Fibroblast of peridontal ligament (primary cell): ENCODE data around the gene PRR5.
A peak's percentile ranks its signal among the peaks of the same experiment; 100 is the strongest.

Experiments used
- DNase-seq: peaks from one replicate; pipeline ENCODE4 v3.0.0-alpha.2; 2010; ENCODE audit errors: extremely low read depth

The PRR5 gene

DNA sequence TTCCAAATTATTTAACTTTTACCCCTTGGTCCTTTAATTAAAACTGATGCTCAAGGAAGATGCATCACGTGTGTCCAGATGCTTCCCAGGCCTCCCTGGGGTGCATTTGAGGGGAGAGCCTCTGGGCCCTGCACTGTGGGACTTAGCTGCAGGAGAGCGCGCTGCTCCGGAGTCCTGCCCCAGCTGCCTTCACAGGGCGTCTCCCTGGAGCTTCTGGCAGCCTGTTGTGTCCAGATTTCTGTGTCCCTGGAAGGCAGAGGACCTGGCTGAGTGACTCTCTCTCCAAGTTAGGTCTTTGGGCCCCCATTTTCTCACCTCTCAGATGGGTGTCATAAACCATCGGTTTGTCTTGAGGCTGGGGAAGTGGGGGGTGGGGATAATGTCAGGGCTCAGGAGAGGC is 53.4 kb downstream of the PRR5 start:
- no peak for DNase-seq

DNA sequence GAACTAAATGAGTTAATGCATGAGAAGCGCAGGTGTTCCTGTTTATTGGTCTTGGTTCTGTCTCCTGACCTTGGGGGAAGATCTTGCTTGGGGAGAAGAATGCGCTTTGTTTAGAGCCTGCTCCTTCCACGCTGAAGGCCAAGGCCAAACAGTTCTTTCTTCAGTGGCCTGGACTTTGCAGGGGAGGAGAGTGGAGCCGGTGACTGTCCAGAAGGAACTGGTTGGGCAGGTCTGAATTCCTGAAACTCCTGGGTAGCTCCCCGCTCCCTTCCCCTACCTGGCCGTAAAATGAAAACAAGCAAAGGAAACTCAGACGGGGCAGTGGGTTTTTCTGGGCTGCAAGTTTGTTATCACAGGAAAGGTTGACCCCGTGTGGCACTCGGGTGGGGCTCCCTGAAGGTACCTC is 54.0 kb downstream of the PRR5 start:
- no peak for DNase-seq

GRCh38 chr22:44758344-44758973 is 56.5 kb downstream of the PRR5 start:
- peak; percentile 38 for DNase-seq

DNA sequence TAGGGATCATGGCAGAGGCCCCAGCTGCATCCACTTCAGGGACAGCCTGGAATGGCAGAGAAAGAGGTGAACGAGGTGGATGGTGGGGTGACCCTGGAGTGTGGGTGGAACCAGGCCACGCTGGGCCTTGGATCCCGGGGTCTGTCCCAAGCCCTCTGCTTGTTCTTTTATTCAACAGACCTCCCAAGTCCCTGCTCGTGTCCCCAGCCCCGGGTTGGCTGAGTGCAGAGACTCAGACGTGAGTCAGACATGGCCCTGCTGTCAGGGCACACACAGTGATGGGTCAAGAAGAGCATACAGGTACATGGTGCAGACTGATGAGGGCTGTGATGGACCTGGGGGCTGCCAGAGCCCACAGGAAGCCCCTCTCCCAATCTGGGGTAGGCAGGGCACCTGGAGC is 57.0 kb downstream of the PRR5 start:
- DNase-seq = no peak

DNA sequence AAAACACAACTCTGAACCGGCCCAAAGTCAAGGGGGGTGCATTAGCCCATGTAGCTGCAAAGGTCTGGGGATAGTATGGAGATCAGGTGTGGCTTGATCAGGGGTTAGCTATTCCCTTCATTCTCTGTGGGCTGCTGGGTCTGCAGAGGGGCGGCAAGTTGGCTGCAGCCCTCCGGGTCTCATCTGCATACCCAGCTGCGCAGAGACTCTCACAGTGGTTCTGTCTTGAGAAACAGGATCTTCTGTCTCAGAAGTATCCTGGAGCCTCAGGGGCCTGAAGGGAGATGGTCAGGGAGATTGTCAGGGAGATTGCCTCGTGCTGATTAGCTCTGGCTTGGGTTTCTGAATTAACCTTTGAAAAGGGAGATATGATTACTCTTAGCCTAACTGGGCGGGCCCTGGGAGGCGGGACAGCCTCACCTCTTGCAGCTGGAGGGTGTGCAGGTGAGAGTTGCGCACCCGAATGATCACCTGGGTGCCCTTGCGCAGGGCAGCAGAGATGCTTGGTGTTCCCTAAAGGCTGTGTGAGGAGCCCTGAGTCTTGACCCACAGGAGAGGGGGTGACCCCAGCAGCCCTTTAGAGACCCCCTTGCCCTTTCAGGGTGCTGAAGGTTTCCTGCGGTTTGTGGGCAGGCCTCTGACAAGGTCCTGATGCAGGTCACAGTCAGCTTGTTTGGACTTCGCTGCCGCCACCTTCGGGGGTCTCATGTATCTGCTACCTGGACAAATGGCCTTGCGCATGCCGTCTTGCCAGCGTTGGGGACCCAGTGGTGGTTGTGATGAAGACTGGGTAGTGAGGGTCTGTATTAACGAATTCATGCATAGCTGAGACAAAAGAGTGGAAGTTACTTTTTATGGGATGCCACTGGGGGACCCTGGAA is 57.7 kb downstream of the PRR5 start:
- DNase-seq = no peak

GRCh38 chr22:44760476-44760875 is 58.5 kb downstream of the PRR5 start:
- DNase-seq = no peak

DNA sequence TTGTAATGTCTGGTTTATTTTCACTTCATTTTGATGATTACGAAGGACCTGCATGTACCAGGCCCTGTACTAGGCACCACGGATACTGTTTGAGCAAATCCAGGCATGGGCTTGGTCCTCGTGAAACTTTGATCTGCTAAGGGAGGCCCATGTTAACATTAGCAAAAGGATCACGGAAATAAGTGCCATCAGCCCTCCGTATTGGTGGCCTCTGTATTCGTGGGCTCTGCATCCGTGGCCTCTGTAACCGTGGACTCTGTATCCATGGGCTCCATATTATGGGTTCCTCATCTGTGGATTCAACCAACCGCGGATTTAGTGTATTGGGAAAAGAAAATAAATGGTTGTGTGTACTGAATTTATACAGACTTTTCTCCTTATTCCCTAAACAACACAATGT is 59.0 kb downstream of the PRR5 start:
- no peak for DNase-seq

DNA sequence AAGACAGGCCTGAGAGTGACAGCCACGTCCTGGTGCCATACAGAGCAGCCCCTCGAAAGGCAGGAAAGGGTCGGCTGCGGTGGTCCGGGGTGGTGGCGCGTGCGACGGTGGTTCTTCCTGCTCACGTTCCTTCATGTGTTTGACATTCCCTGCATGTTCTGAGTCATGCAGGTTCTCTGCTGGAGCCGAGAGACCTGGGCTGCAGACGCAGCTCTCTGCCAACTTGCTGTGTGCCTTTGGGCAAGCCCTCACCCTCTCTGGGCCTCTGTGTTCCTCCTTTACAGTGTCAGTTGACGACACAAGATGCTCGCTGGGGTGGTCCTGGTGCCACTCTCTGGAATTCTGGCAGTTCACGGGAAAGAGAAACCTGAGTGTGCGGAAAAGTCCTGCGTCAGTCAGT is 62.4 kb downstream of the PRR5 start:
- no peak for DNase-seq

DNA sequence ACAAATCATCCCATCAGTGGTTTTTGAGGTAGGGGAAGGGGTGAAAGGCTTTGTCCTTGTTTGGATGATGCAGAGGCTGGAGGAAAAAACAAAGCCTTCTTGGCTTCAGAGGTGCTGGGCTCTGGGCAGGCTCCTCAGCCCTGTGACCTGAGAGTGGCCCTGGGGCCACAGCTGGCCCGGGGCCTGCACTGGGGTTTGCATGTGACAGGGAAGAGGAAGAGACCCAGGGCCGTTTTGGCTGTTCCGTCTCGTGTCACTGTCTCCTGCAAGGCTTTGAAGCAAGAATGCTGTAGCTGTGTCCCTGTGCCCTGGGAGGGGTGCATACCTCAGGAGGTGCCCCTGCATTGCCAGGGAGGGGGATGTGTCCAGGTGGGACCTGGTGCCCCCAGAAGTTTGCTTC is 63.0 kb downstream of the PRR5 start:
- DNase-seq = no peak

DNA sequence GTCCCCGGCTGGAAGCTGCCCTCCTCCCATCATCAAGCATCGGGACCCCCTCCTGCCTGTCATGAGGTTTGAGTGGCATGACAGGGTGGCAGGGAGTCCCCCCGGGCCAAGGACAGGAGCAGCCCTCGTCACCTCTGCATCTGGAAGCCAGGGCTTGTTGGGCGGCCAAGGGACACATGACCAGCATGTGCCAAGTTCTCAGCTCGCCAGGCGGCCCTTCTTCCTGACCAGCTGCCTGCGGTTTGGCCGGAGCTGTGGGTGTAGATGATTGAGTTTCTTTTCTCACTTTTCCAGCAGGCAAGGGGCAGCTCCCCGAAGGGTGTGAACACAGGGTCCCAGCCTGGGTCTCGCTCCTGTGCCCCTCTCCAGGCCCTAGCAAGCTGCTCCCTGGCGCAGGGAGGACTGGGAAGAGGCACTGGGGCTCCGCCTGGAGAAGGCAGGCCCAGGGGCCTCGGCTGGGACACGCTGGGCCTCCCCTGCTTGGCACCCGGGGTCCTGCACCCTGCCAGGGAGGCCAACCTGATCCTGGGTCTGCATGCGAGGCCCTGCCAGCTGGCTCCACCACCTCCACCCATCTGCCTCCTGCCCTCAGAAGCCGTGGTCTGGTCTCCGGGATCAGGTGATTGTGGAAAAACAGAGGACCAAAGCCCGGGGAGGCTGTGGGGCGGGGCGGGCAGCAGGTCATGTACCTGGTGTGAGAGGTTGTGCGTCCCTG is 63.7 kb downstream of the PRR5 start:
- DNase-seq = no peak

GRCh38 chr22:44773082-44773481 is 71.1 kb downstream of the PRR5 start:
- no peak for DNase-seq

DNA sequence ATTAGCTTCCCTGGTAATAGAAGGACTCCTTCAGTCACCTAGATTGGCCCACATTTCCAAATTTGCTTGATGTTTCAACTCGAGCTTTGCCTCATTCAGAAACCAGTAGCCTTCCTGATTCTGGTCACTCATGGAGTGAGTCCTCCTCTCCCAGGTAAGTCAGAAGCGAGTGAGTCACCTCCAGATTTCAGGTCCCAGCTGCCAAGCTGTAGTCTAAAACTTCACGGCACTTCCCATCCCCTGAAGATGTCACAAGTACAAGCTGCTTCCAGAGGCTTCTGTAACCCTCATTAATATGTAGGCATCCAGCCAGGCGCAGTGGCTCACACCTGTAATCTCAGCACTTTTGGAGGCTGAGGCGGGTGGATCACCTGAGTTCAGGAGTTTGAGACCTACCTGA is 73.9 kb downstream of the PRR5 start:
- DNase-seq = no peak

DNA sequence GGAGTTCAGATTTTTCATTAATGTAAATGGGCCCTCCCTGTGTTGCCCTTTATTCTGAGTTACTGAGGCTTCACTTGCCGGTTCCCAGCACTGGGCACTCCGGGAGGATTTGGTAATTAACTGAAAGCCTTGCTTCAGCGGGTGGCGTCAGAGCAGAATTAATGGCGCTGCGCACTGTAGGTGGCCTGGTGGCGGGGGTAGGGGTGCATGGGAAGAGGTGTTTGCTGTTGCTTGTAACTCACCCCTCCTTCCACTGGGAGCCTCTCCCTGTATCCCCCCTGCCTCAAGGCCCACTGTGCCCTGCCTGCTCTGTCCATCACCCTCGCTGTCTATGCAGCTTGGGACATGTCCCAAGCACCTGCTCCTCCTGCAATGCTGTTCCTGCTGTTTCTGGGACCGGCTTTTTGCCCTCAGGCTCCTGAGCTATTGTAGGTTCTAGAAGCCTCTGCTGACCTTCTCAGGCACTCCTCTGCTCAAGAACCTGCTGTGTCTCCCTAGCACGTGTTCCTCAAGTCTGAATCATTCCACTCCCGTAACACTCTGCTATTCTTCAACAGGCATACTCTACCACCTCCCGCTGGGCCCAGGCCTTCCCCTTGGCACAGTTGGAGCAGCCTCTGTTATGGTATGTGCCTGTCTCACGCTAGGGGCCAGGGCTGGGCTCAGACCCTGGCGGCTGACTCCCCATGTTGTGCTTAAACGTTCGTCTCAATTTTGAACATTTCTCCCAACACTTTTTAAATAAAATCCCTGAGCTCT is 74.8 kb downstream of the PRR5 start:
- no peak for DNase-seq

GRCh38 chr22:44777364-44777755 is 75.4 kb downstream of the PRR5 start:
- no peak for DNase-seq

GRCh38 chr22:44780876-44781449 is 79.0 kb downstream of the PRR5 start:
- no peak for DNase-seq

GRCh38 chr22:44782363-44782963 is 80.5 kb downstream of the PRR5 start:
- DNase-seq = no peak

GRCh38 chr22:44783091-44783490 is 81.1 kb downstream of the PRR5 start:
- DNase-seq = no peak

GRCh38 chr22:44783581-44783980 is 81.6 kb downstream of the PRR5 start:
- DNase-seq = no peak

- DNase-seq = no peak
Measured at GRCh38 chr22:44786136-44786535, 84.1 kb downstream of the PRR5 start.

GRCh38 chr22:44786610-44787009 is 84.6 kb downstream of the PRR5 start:
- no peak for DNase-seq
